Suppressor macrophage (primary cell): ENCODE data around the gene STAT5B.
"Not testable (repeated sequence)": the region's sequence is repeated elsewhere in the genome, so short reads cannot be mapped to it uniquely, and the experiment has no call there.

Source experiments
- DNase-seq, 4 experiments: peaks; one replicate each; pipeline ENCODE4 v3.0.0-alpha.2; 2020 to 2022

Gene STAT5B

DNA sequence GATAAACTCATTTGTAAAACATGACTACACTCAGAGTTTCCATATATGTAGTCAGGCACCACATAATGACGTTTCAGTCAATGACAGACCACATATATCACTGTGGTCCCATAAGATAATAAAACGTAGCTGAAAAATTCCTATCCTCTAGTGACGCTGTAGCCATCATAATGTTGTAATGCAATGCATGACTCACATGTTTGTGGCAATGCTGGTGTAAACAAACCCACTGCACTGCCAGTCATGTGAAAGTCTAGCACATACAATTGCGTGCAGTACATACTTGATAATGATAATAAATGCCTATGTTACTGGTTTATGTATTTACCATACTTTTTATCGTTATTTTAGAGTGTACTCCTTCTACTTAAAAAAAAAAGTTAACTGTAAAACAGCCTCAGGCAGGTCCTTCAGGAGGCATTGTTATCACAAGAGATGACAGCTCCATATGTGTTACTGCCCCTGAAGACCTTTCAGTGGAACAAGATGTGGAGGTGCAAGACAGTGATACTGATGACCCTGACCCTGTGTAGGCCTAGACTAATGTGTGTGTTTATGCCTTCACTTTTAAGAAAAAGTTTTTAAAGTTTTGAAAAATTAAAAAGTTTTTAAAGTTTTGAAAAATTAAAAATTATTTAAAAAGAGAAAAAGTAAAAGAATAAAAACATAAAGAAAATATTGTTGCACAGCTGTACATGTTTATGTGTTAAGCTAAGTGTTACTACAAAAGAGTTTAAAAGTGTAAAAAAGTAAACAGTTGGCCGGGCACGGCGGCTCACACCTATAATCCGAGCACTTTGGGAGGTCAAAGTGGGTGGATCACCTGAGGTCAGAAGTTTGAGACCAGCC lies 9.0 kb downstream of the STAT5B start:
- peak; percentile 66 to 93 (median 80) for DNase-seq

- DNase-seq, result no peak
These were observed 9.7 kb downstream of the STAT5B start for GRCh38 chr17:42266462-42266861.

DNA sequence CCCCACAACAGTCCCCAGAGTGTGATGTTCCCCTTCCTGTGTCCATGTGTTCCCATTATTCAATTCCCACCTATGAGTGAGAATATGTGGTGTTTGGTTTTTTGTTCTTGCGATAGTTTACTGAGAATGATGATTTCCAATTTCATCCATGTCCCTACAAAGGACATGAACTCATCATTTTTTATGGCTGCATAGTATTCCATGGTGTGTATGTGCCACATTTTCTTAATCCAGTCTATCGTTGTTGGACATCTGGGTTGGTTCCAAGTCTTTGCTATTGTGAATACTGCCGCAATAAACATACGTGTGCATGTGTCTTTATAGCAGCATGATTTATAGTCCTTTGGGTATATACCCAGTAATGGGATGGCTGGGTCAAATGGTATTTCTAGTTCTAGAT lies 11.8 kb downstream of the STAT5B start:
- DNase-seq, result not testable (repeated sequence)

- no peak for DNase-seq
These were observed 15.9 kb downstream of the STAT5B start for GRCh38 chr17:42260318-42260717.

DNA sequence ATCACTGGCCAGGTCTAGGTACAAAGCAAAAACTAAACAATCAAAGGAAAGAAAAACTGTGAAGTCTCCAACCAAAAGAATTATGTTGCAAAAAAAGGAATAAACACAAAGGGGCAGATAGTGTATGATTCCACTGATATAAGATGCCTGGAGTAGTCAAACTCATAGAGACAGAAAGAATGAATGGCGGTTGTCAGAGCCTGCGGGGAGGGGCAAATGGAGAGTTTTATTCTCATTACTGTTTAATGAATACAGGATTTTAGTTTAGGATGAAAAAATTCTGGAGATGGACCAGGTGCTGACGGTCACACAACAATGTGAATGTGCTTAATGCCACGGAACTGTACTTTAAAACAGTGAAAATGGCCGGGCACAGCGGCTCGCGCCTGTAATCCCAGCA lies 20.7 kb downstream of the STAT5B start:
- no peak for DNase-seq

GRCh38 chr17:42253578-42253977 lies 22.6 kb downstream of the STAT5B start:
- DNase-seq, result no peak

GRCh38 chr17:42252597-42253550 lies 23.3 kb downstream of the STAT5B start:
- no peak for DNase-seq

- peak; percentile 60 to 77 (median 68) for DNase-seq
These were observed 25.1 kb downstream of the STAT5B start for GRCh38 chr17:42251115-42251514.

- DNase-seq, result no peak
These were observed 26.3 kb downstream of the STAT5B start for GRCh38 chr17:42249681-42250446.

- peak; percentile 89 to 94 (median 92) for DNase-seq
These were observed 27.6 kb downstream of the STAT5B start for GRCh38 chr17:42248351-42249179.

- DNase-seq, result peak in 3 of 4 experiments; percentile 43 to 47 (median 47)
These were observed 28.5 kb downstream of the STAT5B start for GRCh38 chr17:42247734-42248133.

DNA sequence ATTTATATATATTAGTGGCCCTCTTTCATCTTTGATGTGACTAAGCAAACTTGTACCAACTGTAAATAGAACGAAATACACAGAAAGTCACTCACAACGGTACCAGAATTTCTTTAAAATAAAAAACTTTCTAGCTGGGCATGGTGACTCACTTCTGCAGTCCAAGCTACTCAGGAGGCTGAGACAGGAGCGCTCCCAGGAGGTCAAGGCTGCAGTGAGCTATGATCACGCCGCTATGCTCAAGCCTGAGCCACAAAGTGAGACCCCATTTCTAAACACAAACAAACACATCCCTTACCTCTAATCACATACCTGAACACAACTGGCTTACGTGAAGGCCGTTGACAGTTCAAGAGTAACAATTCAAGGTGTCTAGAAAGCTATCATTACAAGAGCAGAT lies 29.7 kb downstream of the STAT5B start:
- no peak for DNase-seq

- not testable (repeated sequence) for DNase-seq
These were observed 31.0 kb downstream of the STAT5B start for GRCh38 chr17:42245183-42245582.

DNA sequence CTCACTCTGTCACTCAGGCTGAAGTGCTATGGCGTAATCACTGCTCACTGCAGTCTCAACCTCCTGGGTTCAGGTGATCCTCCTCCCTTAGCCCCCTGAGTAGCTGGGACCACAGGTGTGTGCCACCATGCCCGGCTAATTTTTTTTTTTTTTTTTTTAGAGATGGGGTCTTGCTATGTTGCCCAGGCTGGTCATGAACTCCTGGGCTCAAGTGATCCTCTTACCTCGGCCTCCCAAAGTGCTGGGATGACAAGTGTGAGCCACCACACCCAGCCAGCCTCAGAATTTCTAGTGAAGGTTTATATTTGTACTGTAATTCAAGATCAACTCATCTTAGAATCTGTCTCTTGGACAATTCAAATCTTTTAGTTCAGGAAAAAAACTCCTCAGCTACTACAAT lies 32.1 kb downstream of the STAT5B start:
- not testable (repeated sequence) for DNase-seq

GRCh38 chr17:42243493-42243982 lies 32.7 kb downstream of the STAT5B start:
- no peak for DNase-seq

- no peak for DNase-seq
These were observed 34.3 kb downstream of the STAT5B start for GRCh38 chr17:42241871-42242270.

DNA sequence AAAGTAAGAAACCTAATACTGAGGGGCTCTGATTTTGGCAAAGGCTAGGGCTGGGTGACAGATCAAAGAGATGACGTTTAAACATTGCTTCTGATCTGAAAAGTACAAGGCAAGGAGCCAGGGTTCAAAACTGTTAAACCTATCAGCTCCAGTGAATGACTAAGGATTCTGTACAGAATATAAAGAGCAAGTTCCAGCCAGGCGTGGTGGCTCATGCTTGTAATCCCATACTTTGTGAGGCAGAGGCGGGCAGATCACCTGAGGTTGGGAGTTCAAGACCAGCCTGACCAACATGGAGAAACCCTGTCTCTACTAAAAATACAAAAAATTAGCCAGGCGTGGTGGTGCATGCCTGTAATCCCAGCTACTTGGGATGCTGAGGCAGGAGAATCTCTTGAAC lies 35.3 kb downstream of the STAT5B start:
- not testable (repeated sequence) for DNase-seq

DNA sequence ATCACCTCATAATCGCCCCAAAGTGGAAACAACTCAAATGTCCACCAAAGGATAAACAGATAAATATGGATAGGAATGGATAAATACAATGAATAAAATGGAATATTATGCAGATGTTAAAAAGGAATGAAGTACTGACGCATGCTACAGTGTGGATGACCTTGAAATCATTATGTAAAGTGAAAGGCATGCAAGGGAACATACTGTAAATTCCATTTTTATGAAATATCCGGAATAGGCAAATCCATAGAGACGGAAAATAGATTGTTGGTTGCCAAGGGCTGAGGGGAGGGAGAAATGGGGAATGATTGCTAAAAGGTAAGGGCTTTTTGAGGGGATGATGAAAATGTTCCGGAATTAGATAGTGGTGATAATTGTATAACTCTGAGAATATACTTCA lies 36.0 kb downstream of the STAT5B start:
- no peak for DNase-seq

DNA sequence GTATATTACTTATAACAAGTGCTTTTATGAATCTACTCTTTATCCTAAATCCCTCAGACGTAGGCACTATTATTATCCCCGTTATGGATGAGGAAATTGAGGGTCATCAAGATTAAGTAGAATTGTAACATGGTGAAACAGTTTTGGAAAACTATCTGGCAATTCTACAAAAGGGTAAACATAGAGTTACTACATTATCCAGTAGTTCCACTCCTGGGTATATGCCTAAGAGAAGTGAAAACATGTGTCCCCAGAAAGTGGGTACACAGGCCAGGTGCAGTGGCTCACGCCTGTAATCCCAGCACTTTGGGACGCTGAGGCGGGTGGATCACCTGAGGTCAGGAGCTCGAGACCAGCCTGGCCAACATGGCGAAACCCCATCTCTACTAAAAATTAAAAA lies 36.6 kb downstream of the STAT5B start:
- DNase-seq, result not testable (repeated sequence)

DNA sequence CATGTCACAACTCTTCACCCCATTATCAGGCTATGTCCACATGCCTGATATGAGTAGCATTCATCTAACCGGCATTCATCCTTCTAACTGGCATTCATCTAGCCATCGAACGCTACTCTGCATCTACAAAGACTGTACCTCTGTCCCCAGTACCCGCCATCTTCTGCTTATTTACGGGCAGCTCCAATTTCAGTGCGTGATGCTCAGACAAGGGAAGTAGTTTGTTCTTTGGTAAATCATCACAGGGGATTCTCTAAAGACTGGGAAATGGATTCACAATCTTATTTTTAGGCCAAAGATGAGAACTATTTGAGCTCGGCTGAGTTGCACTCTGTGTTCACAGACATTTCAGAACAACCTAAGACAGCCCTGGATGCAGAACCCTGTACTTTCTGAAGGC lies 39.4 kb downstream of the STAT5B start:
- no peak for DNase-seq

GRCh38 chr17:42233994-42234393 lies 42.2 kb downstream of the STAT5B start:
- no peak for DNase-seq
